ENCODE data around the gene CWC15.
"Not testable (repeated sequence)": the region's sequence is repeated elsewhere in the genome, so short reads cannot be mapped to it uniquely, and the experiment has no call there.

Gene CWC15

DNA sequence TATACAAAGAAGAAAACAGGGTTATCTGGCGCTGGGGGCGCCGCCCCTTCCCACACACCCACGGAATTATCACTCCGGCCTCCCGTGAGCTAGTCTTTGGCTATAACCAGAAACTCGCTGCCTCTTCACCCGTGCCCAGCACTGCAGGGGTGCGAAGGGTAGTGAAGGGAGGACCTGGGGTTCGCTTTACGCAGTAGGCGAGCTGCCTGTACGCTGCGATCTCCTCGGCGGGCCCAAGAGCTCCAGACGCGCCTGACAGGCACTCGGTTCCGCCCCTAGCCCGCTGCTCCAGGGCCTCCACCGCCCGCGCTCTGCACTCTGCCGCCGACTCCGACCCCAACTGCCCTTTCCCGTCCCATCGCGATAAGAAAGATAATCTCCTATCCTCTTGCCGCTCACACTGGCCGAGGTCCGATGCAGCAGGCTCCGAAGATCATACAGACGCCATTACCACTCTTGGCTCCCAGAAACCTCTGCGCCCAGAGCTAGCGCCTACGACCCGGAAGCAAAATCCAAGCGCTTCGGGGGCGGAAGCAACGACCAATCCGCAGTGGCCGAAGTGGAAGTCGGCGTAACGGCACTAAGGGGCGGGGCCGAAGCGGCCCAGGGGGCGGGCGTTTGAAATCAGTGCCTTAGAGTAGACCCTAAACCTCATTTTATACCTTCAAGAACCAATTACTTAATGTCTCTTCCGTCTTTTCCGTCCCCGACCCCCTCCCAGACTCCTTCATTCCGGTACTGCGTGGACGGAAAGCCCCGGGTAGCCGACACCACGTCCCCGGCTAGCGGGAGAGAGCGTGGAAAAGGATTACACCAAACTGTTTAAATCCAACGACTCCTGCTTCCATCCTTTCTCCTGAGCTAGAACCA, at the start of gene CWC15, which contains the start of gene KDM4D:
Gene CWC15, minus strand, starts transcription at position 458 of the 870 bp plus-strand sequence. CDS start 1,371 bp downstream, outside the sequence.
Gene KDM4D, plus strand, starts transcription at position 611 of the 870 bp plus-strand sequence. CDS start 23,664 bp downstream, outside the sequence.
- peak; percentile 78 to 81 for DNase-seq (ENCODE audit: low read depth in 2 of 2)

DNA sequence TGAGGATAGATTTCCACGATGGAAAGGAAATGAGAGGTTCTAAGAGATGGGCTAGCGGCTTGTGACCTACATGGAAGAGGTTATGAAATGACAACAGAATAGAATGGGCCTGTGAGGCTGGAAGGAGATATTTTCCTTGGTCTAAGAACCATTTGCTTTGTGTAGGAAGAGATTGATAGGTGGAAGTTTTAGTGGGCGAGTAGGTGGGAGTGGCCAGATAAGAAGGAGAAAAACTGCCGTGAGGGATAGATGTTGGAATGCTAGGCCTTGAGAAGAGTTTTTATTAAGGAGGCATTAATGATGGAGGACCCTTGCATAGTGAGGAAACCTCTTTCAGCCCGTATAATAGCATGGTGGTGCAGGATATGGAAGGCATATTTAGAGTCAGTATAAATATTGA, 48.1 kb upstream of the CWC15 start:
- not testable (repeated sequence) for DNase-seq (ENCODE audit: low read depth in 2 of 2)

DNA sequence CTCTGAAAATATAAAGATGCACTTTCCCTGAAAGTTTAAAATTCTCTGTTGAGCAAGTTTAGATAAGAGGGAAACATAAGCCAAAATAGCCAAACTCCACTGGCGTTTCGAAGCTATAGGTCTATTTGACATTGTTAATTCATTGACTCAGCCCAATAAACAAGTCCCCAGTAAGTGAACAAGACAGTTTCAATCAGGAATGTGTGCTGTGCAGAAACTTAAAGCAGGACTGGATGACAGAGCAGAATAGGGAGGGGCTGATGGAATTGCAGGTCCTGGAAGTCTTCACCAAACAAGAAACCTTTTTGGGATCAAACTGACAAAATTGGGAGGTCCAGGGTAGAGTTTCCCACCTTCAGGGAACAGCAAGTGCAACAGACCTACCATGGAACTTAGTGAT, 42.8 kb upstream of the CWC15 start:
- DNase-seq (ENCODE audit: low read depth in 2 of 2) = no peak

DNA sequence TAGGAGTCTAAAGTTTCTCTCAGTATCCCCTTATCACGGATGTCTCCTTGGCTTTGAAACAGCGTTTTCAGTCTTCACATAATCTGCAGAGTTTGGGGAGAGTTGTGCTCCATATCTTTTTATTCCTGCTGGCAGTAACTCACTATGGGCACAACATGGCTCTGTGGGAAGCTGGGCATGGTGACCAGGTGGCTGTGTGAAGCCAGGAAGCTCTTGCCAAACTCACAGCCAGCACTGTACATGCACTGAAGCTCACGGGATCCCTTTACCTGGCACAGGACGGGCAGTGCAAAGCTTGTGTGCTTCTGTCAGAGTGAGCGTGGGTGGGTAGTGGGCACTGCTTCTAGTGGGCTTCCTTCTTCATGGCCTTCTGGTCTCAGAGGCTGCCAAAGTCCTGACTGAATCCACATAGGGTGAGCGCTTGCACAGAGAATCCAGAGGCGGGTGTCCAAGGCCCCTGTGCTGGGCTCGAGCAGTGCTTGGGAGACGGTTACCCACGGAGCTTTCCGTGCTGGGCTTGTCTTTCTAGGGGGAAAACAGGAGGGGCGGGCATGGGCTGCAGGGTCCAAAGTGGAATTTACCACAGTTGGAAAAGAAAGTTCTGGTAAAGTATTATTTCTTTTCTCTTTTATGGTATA, 40.9 kb upstream of the CWC15 start:
- DNase-seq (ENCODE audit: low read depth in 2 of 2) = no peak

DNA sequence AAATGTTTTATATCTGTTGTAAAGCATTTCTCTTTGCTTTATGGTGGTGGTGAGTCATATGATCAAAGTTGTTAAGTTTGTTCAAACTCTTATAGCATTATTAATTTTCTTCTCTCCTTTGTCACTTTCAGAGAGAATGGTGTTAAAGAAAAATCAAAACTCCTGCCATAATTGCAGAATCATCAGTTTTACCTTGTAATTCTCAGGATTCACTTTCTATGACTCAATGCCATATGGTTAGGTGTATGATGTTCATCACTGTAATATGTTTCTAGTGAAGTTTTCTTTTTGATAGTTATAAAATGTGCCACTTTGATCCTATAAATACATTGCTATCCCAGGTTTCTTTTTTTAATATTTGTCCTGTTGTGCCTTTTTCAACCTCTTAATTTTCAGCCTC, 38.0 kb upstream of the CWC15 start:
- DNase-seq (ENCODE audit: low read depth in 2 of 2) = no peak

DNA sequence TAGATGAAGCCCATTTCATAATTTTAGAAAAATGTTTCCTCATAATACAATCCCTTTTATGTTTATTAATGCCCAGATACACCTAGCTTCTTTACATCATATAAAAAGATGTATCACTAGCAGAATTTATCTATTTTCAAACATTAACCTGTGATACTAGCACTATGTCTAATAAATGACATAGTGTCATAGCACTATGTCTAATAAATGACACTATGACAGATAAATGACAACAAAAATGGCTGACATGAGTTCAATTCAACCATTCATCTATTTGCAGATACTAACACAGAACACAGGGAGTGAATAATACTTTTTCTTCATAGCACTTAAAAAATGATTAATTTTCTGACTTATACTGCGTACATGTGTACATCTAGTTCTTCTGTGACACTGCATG, 32.3 kb upstream of the CWC15 start:
- no peak for DNase-seq (ENCODE audit: low read depth in 2 of 2)

DNA sequence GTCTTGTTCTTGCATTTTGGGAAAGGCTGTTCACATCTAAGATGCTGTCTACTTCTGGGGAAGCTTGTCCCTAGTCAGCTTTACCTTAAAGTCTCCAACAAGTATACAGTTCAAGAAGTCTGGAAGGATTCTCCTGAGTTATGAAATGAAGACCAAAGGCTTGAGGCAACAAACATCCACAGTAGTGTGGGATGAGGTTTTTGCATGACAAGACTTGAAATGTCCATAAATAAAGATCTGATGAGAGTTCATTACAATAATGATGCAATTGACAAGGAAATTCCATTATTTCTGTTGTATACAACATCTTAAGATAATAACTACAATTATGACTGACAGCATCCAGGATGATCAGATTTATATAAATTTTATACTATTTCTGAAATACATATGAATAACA, 30.4 kb upstream of the CWC15 start:
- no peak for DNase-seq (ENCODE audit: low read depth in 2 of 2)

DNA sequence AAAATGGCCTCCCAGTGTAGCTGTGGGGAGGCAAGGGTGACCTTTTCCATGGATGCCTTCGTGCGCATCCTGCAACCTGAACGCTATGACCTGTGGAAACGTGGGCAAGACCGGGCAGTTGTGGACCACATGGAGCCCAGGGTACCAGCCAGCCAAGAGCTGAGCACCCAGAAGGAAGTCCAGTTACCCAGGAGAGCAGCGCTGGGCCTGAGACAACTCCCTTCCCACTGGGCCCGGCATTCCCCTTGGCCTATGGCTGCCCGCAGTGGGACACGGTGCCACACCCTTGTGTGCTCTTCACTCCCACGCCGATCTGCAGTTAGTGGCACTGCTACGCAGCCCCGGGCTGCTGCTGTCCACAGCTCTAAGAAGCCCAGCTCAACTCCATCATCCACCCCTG, 24.9 kb upstream of the CWC15 start:
- no peak for DNase-seq (ENCODE audit: low read depth in 2 of 2)

DNA sequence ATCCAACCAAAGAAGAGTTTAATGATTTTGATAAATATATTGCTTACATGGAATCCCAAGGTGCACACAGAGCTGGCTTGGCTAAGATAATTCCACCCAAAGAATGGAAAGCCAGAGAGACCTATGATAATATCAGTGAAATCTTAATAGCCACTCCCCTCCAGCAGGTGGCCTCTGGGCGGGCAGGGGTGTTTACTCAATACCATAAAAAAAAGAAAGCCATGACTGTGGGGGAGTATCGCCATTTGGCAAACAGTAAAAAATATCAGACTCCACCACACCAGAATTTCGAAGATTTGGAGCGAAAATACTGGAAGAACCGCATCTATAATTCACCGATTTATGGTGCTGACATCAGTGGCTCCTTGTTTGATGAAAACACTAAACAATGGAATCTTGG, 24.1 kb upstream of the CWC15 start:
- DNase-seq (ENCODE audit: low read depth in 2 of 2) = no peak

DNA sequence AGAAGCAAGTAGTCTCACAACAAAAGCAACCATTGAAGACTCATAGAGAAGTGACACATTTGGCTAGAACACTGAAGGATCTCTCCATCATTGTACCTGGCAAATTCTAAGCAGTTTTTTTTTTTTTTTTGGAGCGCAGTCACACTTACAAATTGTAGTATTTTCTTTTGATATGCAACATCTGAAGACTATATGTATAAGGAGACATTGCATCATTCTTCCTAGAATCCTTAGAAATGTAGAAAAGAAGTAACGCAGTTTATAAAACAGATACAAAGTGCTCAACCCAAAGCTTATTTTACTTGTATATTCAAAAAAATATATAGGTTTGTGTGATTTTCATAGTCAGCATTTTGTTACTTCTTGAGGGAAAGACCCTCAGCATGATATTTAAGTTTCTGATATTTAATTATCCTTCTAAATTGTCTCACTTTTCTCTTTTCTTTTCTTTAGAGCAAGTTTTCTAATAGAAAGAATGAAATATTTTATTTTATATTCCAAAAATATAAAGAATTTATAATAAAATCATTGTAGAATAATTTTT, 20.1 kb upstream of the CWC15 start:
- no peak for DNase-seq (ENCODE audit: low read depth in 2 of 2)

DNA sequence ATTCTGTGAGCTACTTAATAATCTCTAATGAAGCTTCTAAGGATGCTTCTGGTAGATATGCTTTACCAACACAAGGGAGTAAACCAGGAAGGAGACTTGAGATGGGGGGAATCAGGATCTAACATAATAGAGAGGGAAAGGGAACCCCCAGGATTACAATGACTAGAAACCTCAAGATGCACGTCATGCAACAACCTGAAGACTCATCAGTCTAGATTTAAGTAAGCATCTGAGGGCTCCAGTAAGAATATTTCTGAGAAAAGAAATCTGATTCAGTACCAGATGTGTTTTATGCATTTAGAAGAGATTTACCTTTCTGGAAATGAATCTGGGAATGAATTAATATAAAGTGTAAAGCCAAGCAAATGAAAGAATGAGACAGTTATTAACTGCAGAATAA, 15.4 kb upstream of the CWC15 start:
- DNase-seq (ENCODE audit: low read depth in 2 of 2) = no peak

DNA sequence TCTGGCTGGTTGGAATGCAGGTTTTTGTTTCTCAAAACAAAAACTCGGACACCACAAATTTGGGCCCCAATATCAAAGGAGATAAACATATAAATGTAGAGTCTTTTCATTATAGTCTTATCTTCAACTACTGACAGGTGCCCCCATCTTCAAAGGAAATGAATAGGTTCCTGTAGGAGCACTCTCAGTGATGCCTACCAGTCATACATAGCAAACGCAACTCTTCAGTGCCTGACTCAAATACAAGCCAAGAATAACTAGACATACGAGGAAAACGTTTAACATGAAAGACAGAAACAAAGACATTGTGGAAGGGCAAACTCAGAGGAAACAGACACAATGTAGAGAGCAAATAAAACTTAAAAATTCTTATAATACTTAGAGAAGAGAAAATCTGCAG, 14.0 kb upstream of the CWC15 start:
- no peak for DNase-seq (ENCODE audit: low read depth in 2 of 2)

DNA sequence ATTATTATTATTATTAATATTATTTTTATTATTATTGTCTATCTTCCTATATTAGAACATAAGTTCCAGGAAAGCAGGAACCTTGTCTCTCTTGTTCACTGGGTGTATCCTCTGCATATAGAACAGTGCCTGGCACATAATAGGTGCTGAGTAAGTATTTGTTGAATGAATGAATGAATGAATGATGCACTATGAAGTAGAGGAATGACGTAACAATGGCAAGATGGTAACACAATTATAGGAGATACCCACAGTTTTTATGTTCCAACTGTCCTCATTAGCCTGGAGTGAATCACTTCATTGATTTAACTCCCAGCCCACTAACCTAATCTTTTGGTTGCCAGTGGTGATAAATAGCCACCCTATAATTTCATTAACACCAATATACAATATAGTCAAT, 2.2 kb upstream of the CWC15 start:
- DNase-seq (ENCODE audit: low read depth in 2 of 2) = no peak

DNA sequence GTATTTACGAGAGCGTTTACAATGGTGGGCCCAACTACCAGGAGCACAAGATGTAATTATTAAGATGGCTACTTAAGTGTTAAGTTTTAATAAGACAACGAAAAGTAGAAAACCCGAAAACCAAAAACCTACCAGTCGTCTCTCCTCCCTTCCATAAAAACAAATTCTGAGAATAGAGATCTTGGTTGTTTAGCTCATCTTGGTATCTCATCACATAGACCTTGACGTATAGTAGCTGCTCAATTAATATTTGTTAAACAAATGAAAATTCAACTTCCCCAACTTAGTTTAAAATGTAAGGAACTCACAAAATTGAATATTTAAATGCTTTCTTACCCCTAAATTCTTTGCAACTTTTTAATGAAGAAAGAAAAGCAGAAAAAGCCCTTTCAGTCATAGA, 822 bp upstream of the CWC15 start:
- no peak for DNase-seq (ENCODE audit: low read depth in 2 of 2)

DNA sequence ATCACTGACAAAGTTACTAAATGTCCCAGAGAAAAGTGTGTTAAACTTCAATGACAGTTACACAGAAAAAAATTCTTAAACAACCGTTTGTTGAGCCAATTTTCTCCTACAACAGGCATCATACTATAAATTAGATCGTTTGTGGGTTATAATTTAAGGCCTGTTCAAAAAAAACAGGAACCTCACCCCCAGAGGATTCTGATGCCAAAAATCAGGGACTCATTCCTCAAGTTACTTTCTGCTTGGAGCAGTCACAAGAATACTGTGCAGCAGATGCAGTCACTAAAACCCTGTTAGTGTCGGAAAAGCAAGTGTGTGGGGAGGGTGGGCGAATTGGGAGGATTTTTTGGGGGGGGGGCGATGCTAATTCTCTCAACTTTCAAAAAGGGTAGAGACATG, 657 bp downstream of the CWC15 start:
- no peak for DNase-seq (ENCODE audit: low read depth in 2 of 2)

DNA sequence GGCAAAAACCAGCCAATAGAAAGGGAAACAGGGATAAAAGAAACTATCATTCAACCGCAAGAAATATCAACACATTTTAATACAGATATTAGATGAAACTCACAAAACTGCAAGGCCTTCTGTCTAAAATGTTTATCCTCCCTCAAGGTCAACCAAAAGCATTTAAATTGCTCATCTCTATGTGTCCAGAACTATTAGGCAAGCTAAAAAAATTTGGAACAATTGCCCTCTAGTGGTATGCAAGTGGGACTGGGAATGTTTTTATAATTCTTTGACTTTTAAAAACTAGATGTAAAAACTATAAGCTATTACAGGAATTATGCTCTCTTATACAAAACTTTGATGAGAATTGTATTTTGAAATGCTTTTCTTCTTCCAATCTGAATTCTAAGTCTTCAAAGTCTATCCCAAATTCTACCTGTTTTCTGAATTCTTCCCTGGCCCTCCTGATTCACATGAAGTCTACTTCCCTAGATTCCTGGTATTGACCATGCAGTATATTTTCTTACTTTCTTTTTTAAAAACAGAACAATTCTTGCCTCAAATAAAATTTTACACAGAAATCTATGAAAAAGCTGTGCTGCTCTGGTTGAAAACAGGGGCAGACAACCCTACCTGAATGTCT, 4.9 kb downstream of the CWC15 start:
- peak in 1 of 2 experiments; percentile 28 for DNase-seq (ENCODE audit: low read depth in 2 of 2)

DNA sequence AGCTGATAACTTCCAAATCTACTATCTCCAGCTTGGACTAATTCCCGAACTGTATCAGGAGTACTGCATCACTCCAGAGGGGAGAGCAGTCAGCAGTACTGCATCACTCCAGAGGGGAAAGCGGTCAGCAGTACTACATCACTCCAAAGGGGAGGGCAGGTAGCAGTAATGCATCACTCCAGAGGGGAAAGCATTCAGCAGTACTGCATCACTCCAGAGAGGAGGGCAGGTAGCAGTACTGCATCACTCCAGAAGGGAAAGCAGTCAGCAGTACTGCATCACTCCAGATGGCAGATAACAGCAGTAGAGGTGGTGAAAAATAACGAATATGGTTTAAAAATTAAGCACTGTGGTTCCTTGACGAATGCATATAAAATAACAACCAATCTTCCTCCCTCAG, 8.4 kb downstream of the CWC15 start:
- DNase-seq (ENCODE audit: low read depth in 2 of 2) = no peak

DNA sequence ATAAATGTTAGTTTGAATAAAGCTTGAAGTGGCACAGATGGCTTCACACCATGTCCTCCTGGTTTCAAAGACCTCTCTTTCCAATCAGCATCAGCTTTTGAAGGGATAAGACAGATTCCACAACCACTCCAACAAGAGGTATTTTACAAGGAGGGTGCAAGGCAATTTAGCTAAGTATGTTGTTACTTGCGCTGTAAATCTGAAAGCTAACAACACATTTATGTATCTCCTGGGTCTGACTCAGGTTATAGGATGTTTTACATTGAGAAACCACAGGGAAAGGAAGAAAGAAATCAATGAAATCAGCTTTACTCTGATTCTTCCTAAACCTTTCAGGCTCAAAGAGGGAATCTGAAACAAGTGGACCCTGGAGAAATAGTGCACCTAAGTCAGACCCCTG, 12.1 kb downstream of the CWC15 start:
- DNase-seq (ENCODE audit: low read depth in 2 of 2) = no peak

DNA sequence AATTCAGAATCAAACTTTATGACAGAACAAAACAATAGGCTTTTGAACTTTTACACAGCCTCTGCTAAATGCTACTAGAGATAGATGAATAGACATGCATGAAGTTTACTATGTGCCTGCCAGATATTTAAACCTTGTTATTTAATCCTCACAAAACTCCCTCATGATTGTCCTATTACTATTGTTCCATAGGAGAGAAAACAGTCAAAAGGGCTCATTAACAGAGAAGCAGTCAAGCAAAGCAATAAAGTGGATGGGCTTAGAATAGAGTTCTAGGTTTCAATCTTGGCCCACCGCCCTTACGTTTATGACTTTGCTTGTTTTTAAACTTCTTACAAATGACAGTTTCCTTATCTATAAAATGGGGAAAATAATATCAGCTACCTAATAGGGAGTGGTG, 12.9 kb downstream of the CWC15 start:
- DNase-seq (ENCODE audit: low read depth in 2 of 2) = no peak

DNA sequence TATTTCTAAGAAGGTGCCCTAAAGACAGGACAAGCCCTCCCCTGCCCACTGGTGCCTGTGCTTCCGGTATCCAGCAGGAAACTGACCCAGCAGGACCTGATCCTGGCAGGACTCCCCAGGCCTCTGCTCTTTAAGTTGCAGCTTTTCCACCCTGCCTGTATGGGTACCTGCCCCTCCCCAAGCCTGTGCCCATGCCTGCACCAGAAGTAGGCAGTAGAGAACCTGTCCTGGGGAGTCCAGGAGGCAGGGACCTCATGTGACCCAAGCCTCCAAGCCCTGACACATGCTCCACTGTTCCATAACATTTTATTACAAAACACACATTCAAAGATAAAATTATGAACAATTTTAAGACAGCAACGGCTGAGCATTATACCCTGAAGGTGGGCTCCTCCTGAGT, 14.2 kb downstream of the CWC15 start:
- no peak for DNase-seq (ENCODE audit: low read depth in 2 of 2)

DNA sequence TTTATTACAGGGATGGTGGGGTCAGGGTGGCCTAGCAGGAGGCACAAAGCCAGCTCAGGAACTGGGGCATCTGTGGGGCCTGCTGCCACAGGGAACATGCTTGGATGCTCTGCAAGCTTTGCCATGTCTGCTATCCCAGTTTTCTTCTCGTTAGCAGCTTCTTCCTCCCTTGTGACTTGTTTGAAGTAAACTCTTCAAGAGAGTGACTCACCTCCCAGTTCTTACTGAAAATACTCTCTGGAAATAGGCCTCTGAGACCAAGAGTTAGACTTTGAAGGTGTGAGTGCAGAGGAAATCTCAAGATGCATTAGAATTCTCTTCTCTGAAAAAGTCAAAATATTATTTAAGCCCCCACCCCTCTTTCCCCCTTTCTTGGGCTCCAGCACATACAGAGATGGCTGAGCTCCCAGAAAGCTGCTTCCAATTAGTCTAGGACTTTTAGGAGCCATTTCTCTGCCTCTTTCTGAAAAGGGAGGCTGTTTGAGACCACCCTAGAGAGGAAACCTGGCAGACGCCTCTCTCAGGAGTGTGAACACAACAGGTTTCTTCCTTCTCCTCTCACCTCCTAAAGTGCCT, 15.1 kb downstream of the CWC15 start:
- DNase-seq (ENCODE audit: low read depth in 2 of 2) = no peak

DNA sequence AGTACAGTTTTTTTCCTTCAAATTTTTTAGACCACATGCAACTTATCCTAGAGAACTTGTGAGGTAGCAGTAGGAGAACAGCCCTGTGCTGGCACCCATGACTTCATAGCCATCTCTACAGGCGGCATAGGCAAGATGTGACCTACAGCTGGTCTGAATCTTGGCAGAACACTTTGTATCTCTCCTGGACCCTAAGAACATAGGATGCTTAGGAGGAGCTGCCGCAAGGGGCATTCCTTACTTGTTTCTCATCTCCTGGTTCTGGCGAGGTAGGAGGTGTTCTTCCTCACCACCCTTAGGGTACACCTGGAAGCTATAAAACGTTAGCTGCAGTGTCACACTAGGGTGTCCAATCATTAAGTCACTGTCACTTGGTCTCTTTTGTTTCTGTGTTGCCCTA, 16.4 kb downstream of the CWC15 start:
- no peak for DNase-seq (ENCODE audit: low read depth in 2 of 2)

Measured in fibroblast of skin of left biceps (primary cell).